MG63 (cell line): Measurements from ENCODE around the gene NACC2. TPM values are rescaled to one million over a fixed set of nuclear protein-coding genes. Genes with fewer than 3 reads are reported as not detected.
A peak's percentile ranks its signal among the peaks of the same experiment; 100 is the strongest.

ENCODE experiments used
- DNase-seq: peaks from one replicate; pipeline ENCODE4 v3.0.0-alpha.2; 2020
- H3K27me3 ChIP-seq: fragments of 250-450 bp; sonication (Bioruptor Pico); 2 replicates; pipeline ENCODE4 v1.5.1; 2020; ENCODE audit warnings: mild to moderate bottlenecking, moderate library complexity
- H3K36me3 ChIP-seq: fragments of 250-450 bp; sonication (Bioruptor Pico); 2 replicates; pipeline ENCODE4 v1.5.1; 2020; ENCODE audit warnings: mild to moderate bottlenecking, moderate library complexity
- H3K4me3 ChIP-seq: fragments of 250-450 bp; sonication (Bioruptor Pico); 2 replicates; pipeline ENCODE4 v1.5.1; 2020; ENCODE audit warnings: mild to moderate bottlenecking, moderate library complexity
- H3K9me3 ChIP-seq: fragments of 250-450 bp; sonication (Bioruptor Pico); 2 replicates; pipeline ENCODE4 v1.5.1; 2020; ENCODE audit warnings: mild to moderate bottlenecking, moderate library complexity
- total RNA-seq: library from RNA; depleted of rRNA; stranded (reverse); fragments of >200 nt; shearing (Covaris generic); gene quantifications from 2 replicates; pipeline ENCODE4 v1.2.3, GENCODE V29; 2014; ENCODE audit warnings: low replicate concordance

Gene NACC2
- total RNA-seq, 1 experiment from 2014 or later, result 22.4 TPM

DNA sequence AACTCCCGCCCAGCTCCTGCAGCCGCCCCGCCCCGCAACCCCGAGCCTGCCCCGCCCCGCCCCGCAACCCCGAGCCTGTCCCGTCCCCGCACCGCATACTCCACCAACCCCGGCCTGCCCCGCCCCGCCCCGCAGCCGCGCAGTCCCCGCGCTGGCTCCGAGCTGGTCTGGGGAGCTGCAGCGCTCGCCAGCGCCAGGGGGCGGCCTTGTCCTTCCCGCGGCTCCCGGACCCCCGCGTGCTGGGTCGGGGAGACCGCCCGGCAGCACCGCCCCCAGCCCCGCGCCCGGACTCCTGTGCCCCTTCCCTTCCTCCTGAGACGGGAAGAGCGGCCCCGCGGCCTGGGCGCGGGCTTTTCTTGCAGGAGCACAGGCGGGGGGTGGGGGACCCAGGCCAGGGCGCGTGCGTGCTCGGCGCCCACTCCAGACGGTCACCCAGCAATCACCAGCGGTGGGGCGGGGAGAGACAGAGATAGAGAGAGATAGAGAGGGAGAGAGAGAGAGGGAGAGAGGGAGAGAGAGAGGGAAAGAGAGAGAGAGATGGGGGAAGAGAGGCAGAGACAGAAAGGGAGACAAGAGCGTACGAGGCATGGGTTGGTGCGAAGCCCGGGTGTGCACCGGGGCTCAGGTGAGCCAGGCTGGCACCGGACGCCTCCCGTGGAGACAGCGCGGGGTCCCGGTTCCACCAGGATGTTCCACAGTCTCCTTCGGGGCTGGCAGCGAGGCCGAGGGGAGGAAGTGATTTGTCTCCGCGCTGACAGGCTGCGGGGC lies 38.3 kb upstream of the NACC2 start:
- DNase-seq, result peak; percentile 64
- H3K9me3 ChIP-seq, result no peaks in the 10 kb centered on the region
- peaks cover 16% of the 10 kb centered on the region; the same call in 1 of the 2 replicates for H3K27me3 ChIP-seq
- H3K36me3 ChIP-seq, result no peaks in the 10 kb centered on the region
- H3K4me3 ChIP-seq, result peak overlapping the region; percentile 46

DNA sequence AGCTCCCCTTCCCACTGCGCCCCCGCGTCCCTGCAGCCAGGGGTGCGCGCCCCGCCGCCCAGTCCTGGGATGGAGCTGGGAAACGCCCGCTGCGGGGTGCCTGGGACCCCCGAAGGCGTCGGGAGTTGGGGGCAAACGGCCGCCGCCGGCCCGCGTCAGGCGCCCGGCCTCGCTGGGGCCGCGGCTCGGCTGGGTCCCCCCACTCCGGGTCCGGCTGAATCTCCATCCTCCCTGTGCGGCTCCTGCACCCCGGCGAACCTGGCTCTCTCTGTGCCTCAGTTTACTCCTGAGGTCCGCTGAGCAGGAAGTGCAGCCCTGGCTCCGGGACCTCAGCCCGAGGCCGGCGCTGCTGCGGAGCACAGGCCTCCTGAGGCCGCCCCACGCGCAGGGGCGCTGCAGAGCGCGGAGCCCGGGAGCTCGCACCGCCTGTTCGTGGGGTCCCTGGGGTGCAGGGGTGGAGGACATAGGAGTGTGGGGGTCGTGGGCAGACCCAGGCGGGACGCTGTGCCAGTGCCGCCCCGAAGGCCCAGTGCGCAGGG lies 37.5 kb upstream of the NACC2 start:
- H3K36me3 ChIP-seq, result no peaks in the 10 kb centered on the region
- H3K27me3 ChIP-seq, result peaks cover 16% of the 10 kb centered on the region; the same call in 1 of the 2 replicates
- no peak for DNase-seq
- no peaks in the 10 kb centered on the region for H3K9me3 ChIP-seq
- no peak overlapping the region for H3K4me3 ChIP-seq

DNA sequence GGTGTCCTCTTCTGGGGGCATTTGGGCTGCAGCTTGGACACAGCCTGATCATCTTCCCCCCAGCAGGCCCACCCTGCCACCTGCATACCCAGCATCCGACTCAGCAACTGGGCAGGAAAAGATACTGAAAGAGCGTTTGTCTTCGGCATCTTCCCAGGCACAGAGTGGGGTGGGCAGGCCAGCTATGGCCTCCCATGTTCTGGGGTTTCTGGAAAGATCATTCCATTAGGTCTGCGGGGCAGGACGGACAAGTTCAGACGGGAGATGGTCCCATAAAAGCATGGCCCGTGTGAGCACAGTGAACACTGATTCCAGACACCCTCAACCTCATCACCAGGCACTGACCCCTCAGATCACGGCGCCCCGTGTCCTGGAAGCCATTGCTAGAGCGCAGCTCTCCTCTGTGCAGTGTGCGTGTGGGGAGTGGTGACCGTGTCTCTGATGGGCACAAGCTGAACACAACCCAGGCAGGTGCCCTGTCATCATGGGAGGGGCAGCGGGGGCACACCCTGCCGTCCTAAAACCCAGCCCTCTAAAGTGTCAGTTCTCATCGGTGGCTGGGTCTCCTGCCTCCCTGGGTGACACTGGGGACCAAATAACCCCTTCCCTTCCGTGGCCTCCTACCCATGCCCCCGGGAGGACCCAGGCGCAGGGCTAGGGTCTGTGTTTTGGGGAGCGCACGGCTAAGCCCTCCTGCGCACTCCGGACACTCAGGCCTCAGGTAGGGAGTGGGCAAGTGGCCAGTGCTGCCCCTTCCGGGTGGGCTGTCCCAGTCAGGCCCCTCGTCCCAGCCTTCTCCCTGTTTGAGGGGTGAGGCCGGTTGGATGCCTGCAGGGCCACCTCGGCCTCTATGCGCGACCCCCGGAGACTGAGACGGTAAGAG lies 36.8 kb upstream of the NACC2 start:
- Histone ChIP-seq H3K27me3 (peaks cover 16% of the 10 kb centered on the region; the same call in 1 of the 2 replicates), H3K4me3 (no peak overlapping the region), H3K36me3 (no peaks in the 10 kb centered on the region), H3K9me3 (no peaks in the 10 kb centered on the region)
- no peak for DNase-seq

DNA sequence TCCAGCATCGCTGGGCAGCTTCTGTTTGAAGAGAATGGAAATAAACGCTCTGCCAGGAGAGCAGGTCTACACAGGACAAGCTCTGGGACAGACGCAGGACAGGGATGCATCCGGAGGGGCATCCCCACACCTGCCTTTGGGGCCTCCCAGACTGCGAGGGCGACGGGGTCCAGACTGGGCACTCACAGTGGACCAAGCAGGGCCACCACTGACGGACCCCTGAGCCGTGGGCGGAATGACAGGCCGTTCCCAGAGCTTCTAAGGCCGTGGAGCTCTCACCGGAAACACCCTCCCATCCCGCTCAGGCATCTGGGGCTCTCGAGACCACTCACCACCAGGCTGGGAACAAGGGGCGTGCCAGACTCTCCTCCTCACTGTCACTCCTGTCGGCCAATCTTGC lies 34.1 kb upstream of the NACC2 start:
- peaks cover 8% of the 10 kb centered on the region; the same call in 1 of the 2 replicates for H3K27me3 ChIP-seq
- no peak for DNase-seq

DNA sequence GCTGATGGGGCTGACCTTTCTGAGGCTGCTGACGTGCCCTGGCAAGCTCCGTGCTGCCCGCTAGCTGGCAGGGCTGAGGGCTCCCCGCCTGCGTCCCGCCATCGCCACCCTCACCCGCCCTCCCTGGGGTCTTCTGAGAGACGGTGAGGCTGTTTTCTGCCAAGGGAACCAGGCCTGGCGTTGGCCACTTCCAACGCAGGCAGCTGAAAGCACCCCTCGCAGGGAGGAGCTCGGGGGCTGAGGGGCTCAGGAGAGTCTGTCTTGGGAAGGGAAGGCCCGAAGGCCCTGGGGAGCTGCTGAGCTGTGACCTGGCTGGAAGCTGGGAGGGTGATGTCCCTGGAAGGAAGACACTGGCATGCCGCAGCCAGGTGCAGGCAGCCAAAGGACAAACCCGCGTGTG lies 33.3 kb upstream of the NACC2 start:
- no peak for DNase-seq
- Histone ChIP-seq H3K27me3 (peaks cover 2% of the 10 kb centered on the region; the same call in 1 of the 2 replicates), H3K36me3 (no peaks in the 10 kb centered on the region), H3K4me3 (no peak overlapping the region), H3K9me3 (no peaks in the 10 kb centered on the region)

More for the DNA sequence above, 34.1 kb upstream of the NACC2 start:
- H3K9me3 ChIP-seq, result no peaks in the 10 kb centered on the region
- H3K4me3 ChIP-seq, result no peak overlapping the region
- no peaks in the 10 kb centered on the region for H3K36me3 ChIP-seq

DNA sequence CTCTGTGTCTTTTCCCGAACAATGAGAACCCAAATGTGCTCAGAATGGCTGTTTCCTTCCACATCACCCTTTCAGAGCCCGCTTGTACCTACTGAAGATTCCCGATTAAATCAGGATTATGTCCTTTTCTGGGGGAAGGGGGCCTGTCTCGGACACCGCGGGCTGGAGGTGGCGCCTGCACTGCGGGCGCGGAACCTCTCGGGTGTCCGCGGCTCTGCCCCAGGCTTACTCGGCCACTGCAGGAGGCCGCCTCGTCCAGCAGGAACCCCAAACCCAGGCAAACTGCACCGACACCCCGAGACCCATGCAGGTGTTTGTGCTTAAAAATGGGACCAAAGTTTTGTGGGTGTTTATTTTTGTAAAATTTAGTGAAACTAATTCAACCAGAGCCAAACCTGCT lies 32.2 kb upstream of the NACC2 start:
- no peak overlapping the region for H3K4me3 ChIP-seq
- H3K36me3 ChIP-seq, result no peaks in the 10 kb centered on the region
- H3K27me3 ChIP-seq, result no peaks in the 10 kb centered on the region
- DNase-seq, result no peak
- no peaks in the 10 kb centered on the region for H3K9me3 ChIP-seq

DNA sequence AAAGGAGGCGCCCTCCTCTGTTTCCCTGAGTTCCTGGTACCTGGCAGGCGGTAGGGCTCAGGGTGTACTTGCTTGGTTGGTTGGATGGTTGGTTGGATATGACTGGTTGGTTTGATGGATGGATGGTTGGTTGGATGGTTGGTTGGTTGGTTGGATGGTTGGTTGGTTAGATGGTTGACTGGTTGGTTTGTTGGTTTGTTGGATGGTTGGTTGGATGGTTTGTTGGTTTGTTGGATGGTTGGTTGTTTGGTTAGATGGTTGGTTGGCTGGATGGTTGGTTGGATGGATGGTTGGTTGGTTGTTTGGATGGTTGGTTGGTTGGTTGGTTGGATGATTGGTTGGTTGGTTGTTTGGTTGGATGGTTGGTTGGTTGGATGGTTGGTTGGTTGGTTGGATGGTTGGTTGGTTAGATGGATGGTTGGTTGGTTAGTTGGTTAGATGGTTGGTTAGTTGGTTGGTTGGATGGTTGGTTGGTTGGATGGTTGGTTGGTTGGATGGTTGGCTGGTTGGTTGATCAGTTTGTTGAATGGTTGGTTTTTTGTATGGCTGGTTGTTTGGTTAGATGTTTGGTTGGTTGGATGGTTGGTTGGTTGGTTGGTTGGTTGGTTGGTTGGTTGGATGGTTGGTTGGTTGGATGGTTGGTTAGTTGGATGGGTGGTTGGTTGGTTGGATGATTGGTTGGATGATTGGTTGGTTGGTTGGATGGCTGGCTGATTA lies 30.0 kb upstream of the NACC2 start:
- Histone ChIP-seq H3K36me3 (peaks cover 3% of the 10 kb centered on the region), H3K27me3 (no peaks in the 10 kb centered on the region), H3K4me3 (no peak overlapping the region), H3K9me3 (no peaks in the 10 kb centered on the region)
- no peak for DNase-seq

DNA sequence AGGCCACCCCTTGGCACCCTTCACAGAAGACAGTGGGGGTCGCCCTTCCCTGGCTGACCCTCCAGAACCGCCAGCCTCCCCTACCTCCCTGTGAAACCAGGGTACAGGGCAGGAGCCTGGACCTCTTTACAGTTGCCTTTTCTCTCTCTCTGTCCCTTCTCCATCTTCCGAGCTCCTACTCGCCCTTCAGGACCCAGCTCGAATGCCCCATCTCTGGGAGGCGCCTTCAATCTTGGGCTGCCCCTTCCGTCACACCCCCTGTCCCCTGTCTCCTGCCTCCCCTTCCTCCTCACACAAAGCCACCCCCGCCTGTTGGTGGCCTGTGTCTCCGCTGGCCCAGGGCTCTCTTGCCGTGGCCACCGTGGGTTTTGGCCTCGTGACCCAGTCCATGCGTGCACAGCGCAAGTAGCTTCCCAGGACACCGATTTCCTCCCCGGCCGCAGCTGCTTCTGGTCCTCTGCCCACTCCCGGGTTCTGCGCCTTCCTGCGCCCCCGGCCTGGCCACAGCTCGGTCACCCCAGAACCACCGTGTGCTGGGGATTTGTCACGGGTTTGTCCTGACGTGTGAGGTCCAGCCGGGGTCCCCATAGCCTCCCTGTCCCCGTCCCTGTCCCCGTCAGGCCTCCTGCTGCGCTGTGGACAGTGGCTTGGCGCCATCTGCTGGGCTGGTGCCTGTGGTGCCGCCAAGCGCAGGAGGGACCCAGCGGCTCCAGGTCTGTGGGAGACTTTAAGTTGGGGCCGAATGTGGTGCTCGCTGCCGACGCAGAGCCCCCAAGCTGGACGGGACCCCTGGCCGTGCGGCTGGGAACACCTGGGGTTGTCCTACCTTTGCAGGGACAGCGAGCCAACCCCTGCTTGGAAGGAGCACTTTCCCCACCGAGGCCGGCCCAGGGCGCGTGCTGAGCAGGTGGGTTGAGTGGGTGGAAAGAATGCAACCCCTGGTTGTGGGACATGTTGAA lies 27.6 kb upstream of the NACC2 start:
- H3K4me3 ChIP-seq, result no peak overlapping the region

DNA sequence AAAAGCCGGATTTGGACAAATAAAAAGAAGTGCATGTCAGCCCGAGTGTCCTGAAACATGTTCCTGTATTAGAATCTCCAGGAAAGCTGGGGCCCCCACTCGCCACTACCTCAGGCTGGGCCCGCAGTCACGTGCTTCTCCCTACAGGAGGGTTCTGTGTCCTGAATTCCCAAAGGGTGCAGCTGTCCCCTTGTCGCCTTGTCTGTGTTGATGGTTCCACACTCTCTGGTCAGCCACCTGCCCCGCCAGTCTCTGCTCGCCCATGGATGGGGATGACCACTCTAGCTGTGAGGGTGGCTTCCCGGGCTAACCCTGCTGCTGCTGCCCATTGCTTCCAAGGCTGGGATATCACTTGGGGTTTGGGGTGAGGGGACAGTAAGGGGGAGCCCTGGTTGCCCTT lies 26.7 kb upstream of the NACC2 start:
- Histone ChIP-seq H3K9me3 (no peaks in the 10 kb centered on the region), H3K4me3 (no peak overlapping the region), H3K36me3 (peaks cover 16% of the 10 kb centered on the region), H3K27me3 (no peaks in the 10 kb centered on the region)
- no peak for DNase-seq

More for the DNA sequence above, 27.6 kb upstream of the NACC2 start:
- Histone ChIP-seq H3K9me3 (no peaks in the 10 kb centered on the region), H3K27me3 (no peaks in the 10 kb centered on the region), H3K36me3 (peaks cover 8% of the 10 kb centered on the region)
- peak; percentile 43 for DNase-seq

DNA sequence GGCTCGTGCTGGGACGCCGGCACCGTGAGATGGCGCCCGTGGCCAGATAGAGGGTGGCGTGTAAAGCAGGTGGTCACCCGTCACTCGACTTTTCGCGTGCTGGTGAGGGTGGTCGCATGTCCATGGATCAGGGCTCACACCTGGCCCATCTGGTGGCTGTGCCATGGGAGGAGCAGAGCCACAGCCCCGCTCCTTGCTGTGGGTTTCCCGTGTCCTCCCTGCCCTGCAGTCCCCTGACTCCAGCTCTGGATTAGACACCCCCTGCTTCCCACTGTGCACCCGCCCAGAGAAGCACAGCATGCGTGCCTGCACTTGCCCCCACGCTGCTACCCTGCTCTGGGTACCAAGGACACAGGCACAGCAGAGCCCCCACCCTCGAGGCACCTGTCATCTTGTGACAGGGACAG lies 25.4 kb upstream of the NACC2 start:
- no peak for DNase-seq
- no peaks in the 10 kb centered on the region for H3K9me3 ChIP-seq
- H3K4me3 ChIP-seq, result no peak overlapping the region
- H3K36me3 ChIP-seq, result peaks cover 27% of the 10 kb centered on the region
- no peaks in the 10 kb centered on the region for H3K27me3 ChIP-seq

DNA sequence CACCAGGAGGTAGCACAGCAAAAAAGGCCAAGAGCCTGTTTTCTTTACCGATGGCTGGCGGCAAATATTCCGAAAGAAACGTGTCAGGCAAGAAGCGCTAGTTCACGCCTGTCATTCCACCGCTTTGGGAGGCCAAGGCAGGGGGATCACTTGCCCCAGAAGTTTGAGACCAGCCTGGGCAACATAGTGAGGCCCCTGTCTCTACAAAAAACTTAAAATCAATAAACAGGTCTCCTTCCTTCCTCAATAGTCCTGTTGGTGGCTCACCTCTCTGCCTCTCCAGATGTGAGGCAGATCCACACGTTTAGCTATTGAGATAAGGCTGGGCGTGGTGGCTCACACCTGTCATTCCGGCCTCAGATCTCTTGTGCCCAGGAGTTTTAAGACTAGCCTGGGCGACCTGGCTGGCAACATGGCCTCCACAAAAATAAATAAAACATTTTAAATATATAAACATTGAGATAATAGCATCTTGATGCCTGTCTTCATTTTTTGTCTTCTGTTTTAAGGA lies 24.8 kb upstream of the NACC2 start:
- H3K4me3 ChIP-seq, result peak overlapping the region; percentile 92
- no peak for DNase-seq
- H3K27me3 ChIP-seq, result no peaks in the 10 kb centered on the region
- H3K36me3 ChIP-seq, result peaks cover 30% of the 10 kb centered on the region
- no peaks in the 10 kb centered on the region for H3K9me3 ChIP-seq

DNA sequence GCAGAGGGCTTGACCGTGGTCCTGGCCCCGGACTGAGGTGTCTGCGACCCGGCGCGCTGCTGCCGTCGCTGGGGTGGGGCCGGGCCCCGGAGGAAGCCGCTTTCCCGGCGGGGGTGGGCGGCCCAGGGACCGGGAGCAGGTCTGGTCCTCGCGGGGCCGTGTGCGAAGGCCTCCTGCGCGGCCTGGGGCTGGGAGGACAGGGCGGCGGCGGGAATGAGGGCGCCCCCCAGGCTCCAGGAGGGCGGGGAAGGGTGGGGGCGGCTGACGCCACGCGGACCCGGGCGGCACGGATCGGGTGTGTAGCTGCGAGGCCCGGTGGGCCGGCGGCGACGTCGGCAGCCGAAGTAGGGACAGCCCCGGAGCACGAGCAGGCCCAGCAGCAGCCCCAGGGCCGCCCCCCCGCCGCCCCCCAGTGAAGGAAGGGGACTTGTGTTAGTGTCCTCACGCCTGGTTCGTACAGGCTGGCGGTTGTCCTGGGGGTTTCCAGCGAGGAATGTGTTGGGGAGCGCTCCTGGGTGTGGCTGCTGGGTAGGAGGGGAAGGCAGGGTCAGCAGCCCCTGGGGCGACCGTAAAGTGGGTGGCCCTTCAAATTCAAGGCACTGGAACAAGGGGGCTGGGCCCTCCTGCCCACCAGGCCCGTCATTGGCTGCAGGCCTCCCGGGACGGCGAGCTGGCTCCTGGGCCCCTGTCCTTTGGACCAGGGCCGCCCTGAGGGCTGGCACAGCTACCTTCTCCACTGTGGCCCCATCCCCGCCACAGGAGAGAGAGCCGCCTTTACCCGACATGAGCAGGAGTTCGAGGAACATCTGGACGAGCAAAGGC lies 24.2 kb upstream of the NACC2 start:
- H3K36me3 ChIP-seq, result peaks cover 34% of the 10 kb centered on the region
- H3K27me3 ChIP-seq, result no peaks in the 10 kb centered on the region
- DNase-seq, result peak; percentile 83
- no peaks in the 10 kb centered on the region for H3K9me3 ChIP-seq
- H3K4me3 ChIP-seq, result peak overlapping the region; percentile 92

DNA sequence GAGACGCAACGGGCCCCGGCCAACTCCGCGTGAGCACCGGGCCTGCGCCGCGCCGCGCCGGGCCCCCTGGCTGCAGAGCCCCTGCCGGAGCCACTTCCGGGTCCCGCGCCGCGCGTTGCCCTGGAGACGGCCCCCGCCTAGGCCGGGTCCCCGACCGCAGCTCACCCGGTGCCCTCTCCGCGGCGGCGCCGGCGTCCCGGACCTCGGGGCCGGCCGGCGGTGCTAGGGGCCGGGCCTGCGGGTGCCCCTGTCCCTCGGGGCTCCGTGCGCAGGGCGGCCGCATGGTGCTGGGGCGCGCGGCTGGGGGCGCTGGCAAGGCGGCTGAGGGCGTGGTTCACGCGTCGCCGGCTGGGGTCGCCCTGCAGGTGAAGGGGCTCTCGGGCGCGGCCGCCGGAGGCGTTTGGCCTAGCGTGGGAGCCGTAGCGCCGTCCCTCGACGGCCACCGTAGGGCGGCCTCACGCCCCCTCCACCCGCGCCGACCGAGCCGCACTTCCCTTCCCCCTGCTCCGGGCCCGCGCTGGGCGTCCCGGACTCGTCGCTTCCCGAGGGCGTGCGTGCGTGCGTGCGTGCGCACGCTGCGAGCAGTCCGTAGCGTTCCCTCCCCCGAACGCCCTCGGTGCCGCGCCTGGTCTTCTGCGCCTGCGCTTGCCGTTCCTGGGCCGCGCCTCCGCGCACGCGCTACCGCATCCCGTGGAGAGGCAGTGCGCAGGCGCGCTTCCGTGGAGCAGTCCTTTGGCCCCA lies 23.4 kb upstream of the NACC2 start, which contains the start of gene TMEM250:
Gene TMEM250 (minus strand): TSS at position 556 of the 741 bp plus-strand sequence. CDS start 1,975 bp downstream, outside the sequence.
- DNase-seq, result peak; percentile 95
- H3K9me3 ChIP-seq, result no peaks in the 10 kb centered on the region
- H3K36me3 ChIP-seq, result peaks cover 34% of the 10 kb centered on the region
- H3K27me3 ChIP-seq, result no peaks in the 10 kb centered on the region
- peak within 1 kb of the TSS; percentile 92 for H3K4me3 ChIP-seq

DNA sequence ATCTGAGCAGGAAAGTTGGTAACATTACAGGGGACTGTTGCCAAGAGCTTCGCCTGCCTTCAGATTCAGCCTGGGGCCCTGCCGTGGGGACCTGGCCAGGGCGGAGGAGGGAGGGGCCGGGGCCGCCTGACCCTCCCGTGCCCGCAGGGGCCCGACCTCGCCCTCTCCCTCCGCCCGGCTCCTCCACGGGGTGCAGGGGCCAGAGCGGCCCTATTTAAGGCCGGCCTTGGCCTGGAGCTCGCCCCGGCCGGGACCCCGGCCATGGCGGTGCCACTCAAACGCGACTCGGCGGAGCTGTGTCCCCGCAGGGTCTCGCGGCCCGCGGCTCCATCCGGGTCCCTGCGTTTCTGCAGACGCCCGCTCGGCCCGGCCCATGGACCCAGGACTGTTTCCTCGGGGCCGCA lies 22.8 kb upstream of the NACC2 start:
- no peaks in the 10 kb centered on the region for H3K27me3 ChIP-seq
- peaks cover 34% of the 10 kb centered on the region for H3K36me3 ChIP-seq
- peak overlapping the region; percentile 92 for H3K4me3 ChIP-seq
- H3K9me3 ChIP-seq, result no peaks in the 10 kb centered on the region
- peak; percentile 54 for DNase-seq
